ENCODE data around the gene ACAD11.
A peak's percentile ranks its signal among the peaks of the same experiment; 100 is the strongest.

Gene ACAD11

DNA sequence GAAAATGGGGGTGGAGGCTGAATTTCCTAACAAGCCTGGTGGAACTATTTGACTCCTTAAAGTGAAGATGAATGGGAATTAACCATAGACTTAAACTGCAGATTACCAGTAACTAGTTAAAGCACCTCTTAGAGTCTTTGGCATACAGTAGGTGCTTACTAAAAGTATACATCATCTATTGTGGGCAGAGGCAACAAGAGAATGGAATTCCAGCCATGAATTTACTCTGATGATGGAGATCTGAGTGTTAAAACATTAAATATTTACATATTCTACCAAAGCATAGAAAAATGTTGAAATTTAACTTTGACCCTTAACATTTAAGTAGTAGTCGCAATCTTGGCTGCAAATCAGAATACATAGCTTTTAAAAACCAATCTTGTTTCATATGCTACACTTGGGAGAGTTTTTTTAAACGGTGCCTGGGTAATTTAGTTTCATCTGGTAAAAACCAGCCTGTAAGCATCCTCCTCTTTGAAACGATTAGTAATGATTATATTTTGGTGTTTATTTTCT is 5.7 kb upstream of the ACAD11 start:
- Histone ChIP-seq H3K4me1 (ENCODE audit: control insufficient read depth, insufficient read depth, low read length, unreplicated experiment) (peaks cover 12% of the 10 kb centered on the region), H3K4me3 (ENCODE audit: low read depth, low read length) (no peak overlapping the region), H2AFZ (ENCODE audit: low read length, unreplicated experiment) (no peak overlapping the region), H3K27me3 (ENCODE audit: insufficient read depth, low read length) (no peaks in the 10 kb centered on the region), H3K36me3 (ENCODE audit: insufficient read depth, low read length) (peaks cover 6% of the 10 kb centered on the region), H3K27ac (ENCODE audit: low read depth, low read length) (no peak overlapping the region), H3K79me2 (ENCODE audit: control insufficient read depth, insufficient read depth, low read length, unreplicated experiment) (peaks cover 52% of the 10 kb centered on the region)

DNA sequence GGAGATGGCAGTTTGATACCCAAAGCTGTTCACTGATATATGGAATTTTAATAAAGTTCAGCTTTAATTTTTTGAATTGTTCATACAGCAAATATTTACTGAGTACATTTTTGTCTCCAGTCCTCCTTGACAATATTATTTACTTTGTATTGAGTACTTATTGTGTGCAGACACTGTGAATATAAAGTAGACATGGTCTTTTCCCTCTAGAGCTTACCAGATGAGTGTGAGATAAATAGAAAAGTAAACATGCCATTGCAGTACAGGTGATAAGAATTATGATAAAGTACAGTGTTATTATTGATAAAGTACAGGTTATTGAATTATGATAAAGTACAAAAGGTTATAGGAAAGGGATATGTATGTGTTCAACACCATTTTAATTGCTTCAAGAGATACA is 2.6 kb upstream of the ACAD11 start:
- H3K27ac ChIP-seq (ENCODE audit: low read depth, low read length), result no peak overlapping the region
- H3K27me3 ChIP-seq (ENCODE audit: insufficient read depth, low read length), result no peaks in the 10 kb centered on the region
- peak overlapping the region; percentile 98 for H3K4me3 ChIP-seq (ENCODE audit: low read depth, low read length)
- H2AFZ ChIP-seq (ENCODE audit: low read length, unreplicated experiment), result no peak overlapping the region
- H3K4me1 ChIP-seq (ENCODE audit: control insufficient read depth, insufficient read depth, low read length, unreplicated experiment), result peaks cover 16% of the 10 kb centered on the region
- peaks cover 59% of the 10 kb centered on the region for H3K79me2 ChIP-seq (ENCODE audit: control insufficient read depth, insufficient read depth, low read length, unreplicated experiment)
- peaks cover 6% of the 10 kb centered on the region for H3K36me3 ChIP-seq (ENCODE audit: insufficient read depth, low read length)

DNA sequence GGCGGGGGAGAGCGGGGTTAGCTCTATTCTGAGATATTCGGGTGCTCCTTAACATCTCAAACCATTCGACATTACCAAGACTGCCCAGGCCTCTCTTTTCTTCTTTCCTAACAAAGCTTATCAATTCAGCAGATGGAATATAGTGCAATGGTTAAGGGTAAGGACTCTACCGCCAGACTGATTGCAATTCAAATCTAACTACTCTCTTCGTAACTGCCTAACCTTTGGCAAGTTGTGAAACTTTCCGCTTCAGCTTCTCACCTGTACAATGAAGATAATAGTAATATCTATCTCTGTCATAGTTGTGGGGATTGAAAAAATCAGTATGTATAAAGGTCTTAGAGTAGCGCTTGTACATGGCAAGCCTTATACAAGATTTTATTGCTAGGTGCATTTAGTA is 1.5 kb upstream of the ACAD11 start:
- Histone ChIP-seq H3K27ac (ENCODE audit: low read depth, low read length) (peak overlapping the region; percentile 87; the same call in 1 of the 2 replicates), H3K4me1 (ENCODE audit: control insufficient read depth, insufficient read depth, low read length, unreplicated experiment) (peaks cover 20% of the 10 kb centered on the region), H3K27me3 (ENCODE audit: insufficient read depth, low read length) (no peaks in the 10 kb centered on the region), H3K79me2 (ENCODE audit: control insufficient read depth, insufficient read depth, low read length, unreplicated experiment) (peaks cover 59% of the 10 kb centered on the region), H3K36me3 (ENCODE audit: insufficient read depth, low read length) (no peaks in the 10 kb centered on the region; the same call in 1 of the 2 replicates), H2AFZ (ENCODE audit: low read length, unreplicated experiment) (peak overlapping the region; percentile 74), H3K4me3 (ENCODE audit: low read depth, low read length) (peak overlapping the region; percentile 98)

DNA sequence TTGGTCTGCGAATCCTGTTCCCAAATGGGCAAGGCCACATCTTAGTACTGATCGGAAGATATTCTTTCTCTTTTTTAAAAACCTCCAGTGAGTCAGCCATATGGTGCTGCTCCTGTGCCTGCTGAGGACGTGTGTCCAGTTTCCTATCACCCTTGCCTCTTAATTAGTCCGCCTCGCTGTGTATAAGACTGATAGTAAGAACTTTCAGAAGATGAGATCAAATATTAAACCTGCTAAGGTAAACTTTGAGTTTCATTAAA is 1.1 kb upstream of the ACAD11 start:
- Histone ChIP-seq H2AFZ (ENCODE audit: low read length, unreplicated experiment) (peak overlapping the region; percentile 74), H3K27me3 (ENCODE audit: insufficient read depth, low read length) (no peaks in the 10 kb centered on the region), H3K4me3 (ENCODE audit: low read depth, low read length) (peak overlapping the region; percentile 98), H3K36me3 (ENCODE audit: insufficient read depth, low read length) (no peaks in the 10 kb centered on the region; the same call in 1 of the 2 replicates), H3K27ac (ENCODE audit: low read depth, low read length) (peak overlapping the region; percentile 87), H3K79me2 (ENCODE audit: control insufficient read depth, insufficient read depth, low read length, unreplicated experiment) (peaks cover 59% of the 10 kb centered on the region), H3K4me1 (ENCODE audit: control insufficient read depth, insufficient read depth, low read length, unreplicated experiment) (peaks cover 20% of the 10 kb centered on the region)

DNA sequence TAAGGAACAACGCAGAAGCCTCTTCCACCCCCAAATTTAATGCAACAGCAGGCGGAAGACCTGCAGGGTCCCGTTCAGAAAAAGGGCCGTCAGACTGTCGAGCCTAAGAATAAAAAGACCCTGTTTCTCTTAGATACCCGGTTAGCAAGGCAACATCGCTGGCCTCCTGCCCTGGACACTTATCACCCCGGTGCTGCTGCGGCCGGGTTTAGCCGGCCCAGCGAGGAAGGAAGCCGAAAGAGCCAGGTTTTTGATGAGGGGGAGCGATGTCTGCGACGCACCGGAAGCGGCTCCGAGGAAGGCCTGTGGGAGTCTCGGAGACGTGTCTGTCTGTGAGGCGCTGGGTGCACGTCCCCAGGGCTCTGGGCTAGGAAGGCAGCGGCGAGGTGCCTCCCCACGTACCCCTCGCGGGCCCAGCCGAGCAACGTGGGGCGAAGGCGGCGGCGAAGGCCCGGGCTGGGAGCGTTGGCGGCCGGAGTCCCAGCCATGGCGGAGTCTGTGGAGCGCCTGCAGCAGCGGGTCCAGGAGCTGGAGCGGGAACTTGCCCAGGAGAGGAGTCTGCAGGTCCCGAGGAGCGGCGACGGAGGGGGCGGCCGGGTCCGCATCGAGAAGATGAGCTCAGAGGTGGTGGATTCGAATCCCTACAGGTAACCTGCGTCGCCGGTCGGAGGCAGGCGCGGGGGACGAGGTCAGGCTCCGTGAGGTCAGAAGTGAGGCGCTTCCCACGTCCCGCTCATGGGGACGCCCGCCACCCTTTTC is 622 bp upstream of the ACAD11 start, which contains the start of gene UBA5:
Gene UBA5, plus strand, starts transcription at position 278 of the 759 bp plus-strand sequence. Its CDS starts 209 bp downstream, at position 487.
- Histone ChIP-seq H3K79me2 (ENCODE audit: control insufficient read depth, insufficient read depth, low read length, unreplicated experiment) (peaks cover 56% of the 10 kb centered on the region), H3K4me1 (ENCODE audit: control insufficient read depth, insufficient read depth, low read length, unreplicated experiment) (peaks cover 20% of the 10 kb centered on the region), H3K36me3 (ENCODE audit: insufficient read depth, low read length) (no peaks in the 10 kb centered on the region), H3K27ac (ENCODE audit: low read depth, low read length) (peak within 1 kb of the TSS; percentile 87), H2AFZ (ENCODE audit: low read length, unreplicated experiment) (peak within 1 kb of the TSS; percentile 74), H3K4me3 (ENCODE audit: low read depth, low read length) (peak within 1 kb of the TSS; percentile 98), H3K27me3 (ENCODE audit: insufficient read depth, low read length) (no peaks in the 10 kb centered on the region)

DNA sequence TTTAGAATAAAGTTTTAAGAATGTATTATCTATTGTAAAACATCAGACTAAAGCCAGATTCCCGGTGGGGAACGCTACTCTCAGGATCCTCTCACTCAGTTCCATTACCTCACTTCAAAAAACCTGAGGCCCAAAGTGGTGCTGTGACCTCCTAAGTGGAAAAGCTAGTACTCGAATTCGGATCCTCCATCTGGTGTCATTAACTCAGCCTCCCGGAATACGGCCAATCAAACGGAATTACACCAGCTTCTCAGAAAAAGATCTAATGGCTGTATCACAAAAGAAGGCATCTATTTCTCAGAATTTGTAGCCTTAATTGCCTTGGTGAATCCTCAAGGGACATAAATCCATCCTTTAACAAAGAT is 627 bp downstream of the ACAD11 start:
- Histone ChIP-seq H3K27me3 (ENCODE audit: insufficient read depth, low read length) (no peaks in the 10 kb centered on the region), H2AFZ (ENCODE audit: low read length, unreplicated experiment) (peak overlapping the region; percentile 74), H3K4me3 (ENCODE audit: low read depth, low read length) (peak overlapping the region; percentile 98), H3K36me3 (ENCODE audit: insufficient read depth, low read length) (no peaks in the 10 kb centered on the region), H3K27ac (ENCODE audit: low read depth, low read length) (peak overlapping the region; percentile 87), H3K4me1 (ENCODE audit: control insufficient read depth, insufficient read depth, low read length, unreplicated experiment) (peaks cover 20% of the 10 kb centered on the region), H3K79me2 (ENCODE audit: control insufficient read depth, insufficient read depth, low read length, unreplicated experiment) (peaks cover 50% of the 10 kb centered on the region)

DNA sequence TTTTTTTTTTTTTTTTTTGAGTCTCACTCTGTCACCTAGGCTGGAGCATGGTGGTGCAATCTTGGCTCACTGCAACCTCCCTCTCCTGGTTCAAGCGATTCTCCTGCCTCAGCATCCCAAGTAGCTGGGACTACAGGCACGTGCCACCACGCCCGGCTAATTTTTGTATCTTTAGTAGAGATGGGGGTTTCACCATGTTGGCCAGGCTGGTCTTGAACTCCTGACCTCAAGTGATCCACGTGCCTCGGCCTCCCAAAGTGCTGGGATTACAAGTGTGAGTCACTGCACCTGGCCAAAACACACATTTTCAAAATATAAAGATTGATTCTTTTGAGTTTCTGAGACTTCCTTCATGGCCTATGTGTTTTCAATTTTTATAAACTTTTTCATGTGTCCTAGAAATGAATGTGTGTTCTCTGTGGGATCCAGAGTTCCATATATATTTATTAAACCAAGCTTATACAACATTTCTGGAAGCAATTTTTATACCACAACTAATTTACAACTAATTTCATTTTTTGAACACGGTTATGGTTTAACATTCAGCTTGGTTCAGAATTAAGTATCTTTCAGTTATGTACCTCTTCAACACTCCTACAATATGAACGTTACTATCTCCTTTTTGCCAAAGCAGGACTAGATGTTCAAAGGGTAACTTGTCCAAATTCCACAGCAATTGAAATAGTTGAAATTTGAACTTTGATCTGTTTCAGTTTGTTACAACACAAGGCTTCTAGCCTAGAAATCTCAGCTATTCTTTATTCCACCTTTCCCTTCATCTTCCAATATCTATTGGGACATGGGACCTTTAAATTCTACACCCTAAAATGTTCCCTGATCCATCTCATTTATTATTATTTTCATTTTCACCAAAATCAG is 1.5 kb downstream of the ACAD11 start:
- H3K27me3 ChIP-seq (ENCODE audit: insufficient read depth, low read length), result no peaks in the 10 kb centered on the region
- no peaks in the 10 kb centered on the region for H3K36me3 ChIP-seq (ENCODE audit: insufficient read depth, low read length)
- peaks cover 42% of the 10 kb centered on the region for H3K79me2 ChIP-seq (ENCODE audit: control insufficient read depth, insufficient read depth, low read length, unreplicated experiment)
- peak overlapping the region; percentile 87; the same call in 1 of the 2 replicates for H3K27ac ChIP-seq (ENCODE audit: low read depth, low read length)
- H3K4me1 ChIP-seq (ENCODE audit: control insufficient read depth, insufficient read depth, low read length, unreplicated experiment), result peaks cover 20% of the 10 kb centered on the region
- no peak overlapping the region for H2AFZ ChIP-seq (ENCODE audit: low read length, unreplicated experiment)
- H3K4me3 ChIP-seq (ENCODE audit: low read depth, low read length), result peak overlapping the region; percentile 98

DNA sequence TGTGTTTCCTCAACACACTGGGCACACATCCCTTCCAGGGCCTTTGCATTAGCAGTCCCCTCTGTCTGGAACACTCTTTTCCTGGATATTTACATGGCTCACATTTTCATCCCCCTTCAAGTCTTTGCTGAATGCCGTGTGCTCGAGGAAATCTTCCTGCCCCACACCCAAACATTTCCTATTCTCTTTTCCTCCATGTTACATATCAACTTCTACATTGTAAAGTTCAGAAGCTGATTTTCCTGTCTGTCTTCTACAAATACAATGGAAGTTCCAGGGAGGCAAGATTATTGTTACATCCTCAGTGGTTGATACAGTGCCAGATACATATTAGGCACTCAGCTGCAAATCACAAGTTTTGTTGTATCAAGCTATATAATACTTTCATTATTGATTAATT is 4.1 kb downstream of the ACAD11 start:
- Histone ChIP-seq H3K36me3 (ENCODE audit: insufficient read depth, low read length) (no peaks in the 10 kb centered on the region), H2AFZ (ENCODE audit: low read length, unreplicated experiment) (no peak overlapping the region), H3K27ac (ENCODE audit: low read depth, low read length) (no peak overlapping the region), H3K27me3 (ENCODE audit: insufficient read depth, low read length) (no peaks in the 10 kb centered on the region), H3K79me2 (ENCODE audit: control insufficient read depth, insufficient read depth, low read length, unreplicated experiment) (peaks cover 18% of the 10 kb centered on the region), H3K4me1 (ENCODE audit: control insufficient read depth, insufficient read depth, low read length, unreplicated experiment) (peaks cover 14% of the 10 kb centered on the region), H3K4me3 (ENCODE audit: low read depth, low read length) (no peak overlapping the region)

DNA sequence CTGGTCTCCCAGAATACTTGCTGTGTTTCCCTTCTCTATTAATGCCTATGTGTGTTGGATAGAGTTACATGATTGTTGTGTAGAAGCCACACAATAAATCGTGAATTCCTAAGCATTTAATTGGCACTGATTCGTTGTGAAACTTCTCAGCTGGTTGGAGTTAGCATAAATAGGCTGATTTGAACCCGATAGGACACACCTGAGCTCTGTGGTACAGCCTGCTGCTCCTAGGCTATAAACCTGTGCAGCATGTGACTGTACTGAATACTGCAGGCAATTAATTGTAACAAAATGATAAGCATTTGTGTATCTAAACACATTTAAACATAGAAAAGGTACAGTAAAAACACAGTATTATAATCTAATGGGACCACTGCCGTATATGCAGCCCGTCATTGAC is 4.9 kb downstream of the ACAD11 start:
- no peak overlapping the region for H2AFZ ChIP-seq (ENCODE audit: low read length, unreplicated experiment)
- H3K79me2 ChIP-seq (ENCODE audit: control insufficient read depth, insufficient read depth, low read length, unreplicated experiment), result peaks cover 15% of the 10 kb centered on the region
- H3K36me3 ChIP-seq (ENCODE audit: insufficient read depth, low read length), result no peaks in the 10 kb centered on the region
- H3K27me3 ChIP-seq (ENCODE audit: insufficient read depth, low read length), result no peaks in the 10 kb centered on the region
- H3K4me3 ChIP-seq (ENCODE audit: low read depth, low read length), result no peak overlapping the region
- H3K27ac ChIP-seq (ENCODE audit: low read depth, low read length), result no peak overlapping the region
- H3K4me1 ChIP-seq (ENCODE audit: control insufficient read depth, insufficient read depth, low read length, unreplicated experiment), result peaks cover 14% of the 10 kb centered on the region

DNA sequence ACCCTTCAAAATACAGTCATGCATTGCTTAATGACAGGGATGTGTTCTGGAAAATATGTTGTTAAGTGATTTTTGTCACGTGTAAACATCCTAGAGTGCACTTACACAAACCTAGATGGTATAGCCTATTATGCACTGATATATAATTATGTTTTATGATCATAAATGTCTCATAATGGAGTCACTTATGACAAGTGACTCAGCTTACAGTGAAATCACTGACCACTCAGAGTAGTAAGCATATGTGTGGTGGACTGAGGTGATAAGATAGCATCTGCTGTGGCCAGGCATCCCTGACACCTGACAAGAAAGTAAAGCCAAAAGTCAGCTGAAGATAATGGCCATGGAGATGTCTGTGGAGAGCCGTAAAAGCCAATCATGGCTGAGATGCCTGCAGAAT is 5.4 kb downstream of the ACAD11 start:
- H3K27me3 ChIP-seq (ENCODE audit: insufficient read depth, low read length), result no peaks in the 10 kb centered on the region
- H3K4me1 ChIP-seq (ENCODE audit: control insufficient read depth, insufficient read depth, low read length, unreplicated experiment), result peaks cover 14% of the 10 kb centered on the region
- no peak overlapping the region for H3K4me3 ChIP-seq (ENCODE audit: low read depth, low read length)
- no peak overlapping the region for H3K27ac ChIP-seq (ENCODE audit: low read depth, low read length)
- H3K79me2 ChIP-seq (ENCODE audit: control insufficient read depth, insufficient read depth, low read length, unreplicated experiment), result peaks cover 15% of the 10 kb centered on the region
- H2AFZ ChIP-seq (ENCODE audit: low read length, unreplicated experiment), result no peak overlapping the region
- H3K36me3 ChIP-seq (ENCODE audit: insufficient read depth, low read length), result no peaks in the 10 kb centered on the region

All from ACC112 (cell line).